ENCODE measurements around the gene ADD1.

ADD1 gene, protein sequence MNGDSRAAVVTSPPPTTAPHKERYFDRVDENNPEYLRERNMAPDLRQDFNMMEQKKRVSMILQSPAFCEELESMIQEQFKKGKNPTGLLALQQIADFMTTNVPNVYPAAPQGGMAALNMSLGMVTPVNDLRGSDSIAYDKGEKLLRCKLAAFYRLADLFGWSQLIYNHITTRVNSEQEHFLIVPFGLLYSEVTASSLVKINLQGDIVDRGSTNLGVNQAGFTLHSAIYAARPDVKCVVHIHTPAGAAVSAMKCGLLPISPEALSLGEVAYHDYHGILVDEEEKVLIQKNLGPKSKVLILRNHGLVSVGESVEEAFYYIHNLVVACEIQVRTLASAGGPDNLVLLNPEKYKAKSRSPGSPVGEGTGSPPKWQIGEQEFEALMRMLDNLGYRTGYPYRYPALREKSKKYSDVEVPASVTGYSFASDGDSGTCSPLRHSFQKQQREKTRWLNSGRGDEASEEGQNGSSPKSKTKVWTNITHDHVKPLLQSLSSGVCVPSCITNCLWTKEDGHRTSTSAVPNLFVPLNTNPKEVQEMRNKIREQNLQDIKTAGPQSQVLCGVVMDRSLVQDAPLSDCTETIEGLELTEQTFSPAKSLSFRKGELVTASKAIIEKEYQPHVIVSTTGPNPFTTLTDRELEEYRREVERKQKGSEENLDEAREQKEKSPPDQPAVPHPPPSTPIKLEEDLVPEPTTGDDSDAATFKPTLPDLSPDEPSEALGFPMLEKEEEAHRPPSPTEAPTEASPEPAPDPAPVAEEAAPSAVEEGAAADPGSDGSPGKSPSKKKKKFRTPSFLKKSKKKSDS

DNA sequence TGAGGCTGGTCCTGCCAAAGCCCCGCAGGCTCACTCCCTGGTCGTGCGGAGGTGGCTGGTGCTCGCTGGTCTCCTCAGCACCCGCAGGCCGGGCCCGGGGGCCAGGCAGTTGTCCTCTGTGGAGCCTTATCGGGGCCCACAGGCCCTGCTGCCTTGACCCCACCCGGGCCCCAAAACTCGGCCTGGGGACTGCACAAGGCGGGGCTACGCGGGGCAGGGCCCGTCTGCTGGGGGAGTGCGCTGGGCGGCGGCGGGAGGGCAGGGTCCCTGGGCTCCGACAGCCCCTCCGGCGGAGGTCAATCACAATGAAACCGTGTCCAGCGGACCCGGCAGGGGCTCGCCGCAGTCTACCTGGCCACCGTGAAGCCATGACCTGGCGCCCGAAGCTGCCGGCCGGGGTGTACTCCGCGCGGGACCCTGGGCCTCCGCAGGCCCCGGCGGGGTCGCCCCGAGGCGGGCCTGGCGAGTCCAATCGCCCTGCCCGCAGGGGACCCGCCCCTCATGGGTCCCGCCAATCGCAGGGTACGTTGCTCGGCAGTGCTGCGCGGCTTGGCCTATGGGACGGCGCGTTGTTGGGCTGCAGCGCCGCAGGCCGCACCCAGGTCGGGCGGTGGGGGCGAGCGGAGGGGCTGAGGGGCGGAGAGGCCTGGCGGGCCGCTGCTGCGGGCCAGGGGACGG, at the start of gene ADD1:
Gene ADD1, plus strand, starts transcription at position 582 of the 678 bp plus-strand sequence. CDS start 32,072 bp downstream, outside the sequence.
- DNase-seq: peak; percentile 97

DNA sequence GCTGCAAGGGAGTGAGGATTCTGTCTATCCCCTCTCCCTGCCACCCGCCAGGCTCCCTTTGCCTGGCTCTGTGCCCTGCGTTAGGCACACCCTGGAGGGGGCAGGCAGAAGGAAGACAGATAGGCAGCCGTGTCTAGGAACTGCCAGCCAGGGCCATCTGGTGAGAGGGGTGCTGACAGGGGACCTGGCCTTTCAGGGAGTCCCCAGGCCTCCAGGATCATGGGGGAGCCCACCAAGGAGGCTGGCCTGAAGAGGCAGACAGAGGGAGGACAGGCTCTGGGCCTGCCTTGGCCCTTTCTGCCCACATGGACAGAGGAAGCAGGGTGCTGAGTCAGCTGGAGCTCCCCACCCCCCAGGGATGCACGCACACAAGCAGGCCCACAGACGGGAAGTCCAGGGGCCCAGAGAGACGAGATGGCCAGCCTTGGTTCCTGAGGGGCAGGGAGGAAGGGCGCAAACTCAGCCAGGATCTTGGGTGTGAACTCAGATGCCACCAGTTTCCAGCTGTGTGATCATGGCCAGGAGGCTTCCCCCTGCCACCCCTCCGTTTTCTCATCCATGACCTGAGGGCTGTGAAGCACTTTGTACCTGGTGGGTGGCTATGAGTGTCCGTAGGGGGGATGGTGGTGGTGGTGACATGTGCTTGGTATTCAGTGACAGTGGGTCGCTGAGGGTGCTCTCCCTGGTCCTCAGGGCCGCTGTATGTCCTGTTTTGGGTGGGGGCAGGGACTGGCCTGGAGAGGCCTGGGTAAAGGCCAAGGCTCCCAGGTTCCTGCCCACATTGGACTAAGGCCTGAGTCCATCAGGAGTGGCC, 49.0 kb upstream of the ADD1 start:
- DNase-seq: no peak

DNA sequence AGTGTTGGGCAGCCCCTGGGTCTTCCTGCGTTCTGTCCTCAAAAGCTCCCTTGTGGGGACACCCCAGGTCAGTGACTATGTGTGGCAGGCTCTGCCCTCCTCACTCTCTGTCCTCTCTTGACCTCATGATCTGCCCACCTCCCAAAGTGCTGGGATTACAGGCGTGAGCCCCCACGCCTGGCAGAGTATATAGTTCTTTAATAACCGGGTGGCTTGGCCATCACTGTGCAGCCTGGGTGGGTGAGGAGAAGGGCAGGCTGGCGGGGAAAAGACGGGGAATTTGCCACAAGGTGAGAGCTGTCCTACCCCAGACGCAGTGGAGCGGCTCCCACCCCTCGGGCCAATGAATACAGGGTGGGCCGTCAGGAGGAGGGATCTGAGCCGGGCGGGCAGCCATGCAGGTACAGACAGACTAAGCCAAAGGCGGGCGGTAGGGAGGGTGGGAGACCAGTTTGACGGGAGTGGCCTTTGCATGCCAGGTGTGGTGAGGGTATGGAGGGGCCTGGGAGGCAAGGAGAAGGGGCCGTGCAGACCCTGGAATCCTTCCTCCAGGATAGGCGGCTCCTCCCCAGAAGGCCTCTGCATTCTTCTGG, 48.2 kb upstream of the ADD1 start:
- no peak for DNase-seq

DNA sequence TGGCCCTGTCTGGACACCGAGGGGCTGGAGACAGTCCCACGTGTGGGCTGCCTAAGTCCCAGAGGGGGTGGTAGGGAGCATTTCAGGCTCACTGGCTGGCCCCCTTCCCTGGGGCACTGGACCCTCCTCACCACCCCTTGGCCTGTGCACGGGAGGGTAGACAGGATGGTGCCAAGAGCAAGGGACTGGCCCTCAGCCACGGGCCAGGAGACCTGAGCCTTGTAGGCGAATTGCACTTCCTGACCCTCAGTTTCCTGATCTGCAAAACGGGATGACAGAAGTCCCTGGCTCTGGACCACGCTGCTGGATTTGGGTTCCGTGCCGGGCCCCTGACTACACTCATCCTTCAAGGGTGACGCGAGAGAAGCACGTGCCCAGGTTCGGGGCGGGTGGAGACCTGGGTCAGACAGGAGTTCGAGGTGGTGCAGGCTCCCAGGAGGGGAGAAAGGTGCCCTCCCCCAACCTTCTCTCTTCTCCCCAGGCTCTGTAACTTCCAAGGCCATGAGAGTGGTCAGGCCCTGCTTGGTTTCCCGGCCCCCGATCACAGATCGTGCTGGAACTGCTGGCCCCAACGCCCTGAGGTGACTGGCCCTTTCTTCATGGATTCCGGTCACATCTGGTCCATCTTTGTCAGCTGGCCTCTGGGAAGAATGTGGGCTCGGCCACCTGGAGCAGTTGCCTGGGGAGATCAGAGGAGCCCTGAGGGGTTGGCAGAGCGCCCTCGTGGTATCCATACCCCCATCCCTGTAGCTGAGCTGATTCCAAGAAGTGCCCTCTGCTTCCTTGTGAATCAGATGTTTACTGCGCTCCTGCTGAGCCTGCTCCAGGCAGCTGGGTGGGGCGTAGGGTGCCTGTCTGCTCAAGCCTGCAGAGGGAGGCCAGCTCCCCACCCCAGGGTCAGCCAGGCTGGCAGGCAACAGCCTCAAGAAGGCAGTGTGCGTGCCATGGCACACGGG, 47.5 kb upstream of the ADD1 start:
- no peak for DNase-seq

DNA sequence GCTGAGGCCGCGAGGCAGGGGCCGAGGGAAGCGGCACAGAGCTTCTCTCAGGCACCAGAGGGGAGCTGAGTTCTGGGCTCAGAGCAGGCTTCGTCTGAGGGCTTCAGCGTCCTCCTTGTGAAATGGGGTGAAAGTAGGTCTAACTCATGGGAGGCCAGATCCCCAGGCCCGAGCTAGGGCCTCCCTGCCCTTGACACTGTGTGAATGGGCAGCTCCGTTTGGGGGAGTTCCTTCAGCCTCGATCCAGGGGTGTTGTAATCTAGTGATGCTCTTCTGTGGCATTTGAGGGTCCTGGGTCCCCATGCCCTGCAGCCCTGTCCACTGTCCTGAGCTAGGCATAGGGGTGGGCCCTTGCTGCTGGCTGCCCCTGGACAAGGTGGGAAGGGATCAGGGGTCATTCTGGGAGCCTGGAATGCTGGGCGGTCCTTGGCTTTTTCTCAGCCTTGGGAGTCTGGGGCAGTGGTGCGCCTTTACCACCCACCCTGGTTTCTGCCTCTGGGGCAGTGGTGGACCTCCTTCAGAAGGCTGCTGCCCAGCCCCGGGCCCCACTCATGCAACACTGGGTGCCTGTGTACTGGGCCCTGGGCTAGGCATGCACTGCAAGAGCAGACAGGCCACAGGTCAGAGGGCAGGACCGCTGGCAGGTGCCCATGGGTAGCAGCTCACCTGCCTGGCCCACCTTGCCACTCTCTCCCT, 46.6 kb upstream of the ADD1 start:
- DNase-seq: no peak

DNA sequence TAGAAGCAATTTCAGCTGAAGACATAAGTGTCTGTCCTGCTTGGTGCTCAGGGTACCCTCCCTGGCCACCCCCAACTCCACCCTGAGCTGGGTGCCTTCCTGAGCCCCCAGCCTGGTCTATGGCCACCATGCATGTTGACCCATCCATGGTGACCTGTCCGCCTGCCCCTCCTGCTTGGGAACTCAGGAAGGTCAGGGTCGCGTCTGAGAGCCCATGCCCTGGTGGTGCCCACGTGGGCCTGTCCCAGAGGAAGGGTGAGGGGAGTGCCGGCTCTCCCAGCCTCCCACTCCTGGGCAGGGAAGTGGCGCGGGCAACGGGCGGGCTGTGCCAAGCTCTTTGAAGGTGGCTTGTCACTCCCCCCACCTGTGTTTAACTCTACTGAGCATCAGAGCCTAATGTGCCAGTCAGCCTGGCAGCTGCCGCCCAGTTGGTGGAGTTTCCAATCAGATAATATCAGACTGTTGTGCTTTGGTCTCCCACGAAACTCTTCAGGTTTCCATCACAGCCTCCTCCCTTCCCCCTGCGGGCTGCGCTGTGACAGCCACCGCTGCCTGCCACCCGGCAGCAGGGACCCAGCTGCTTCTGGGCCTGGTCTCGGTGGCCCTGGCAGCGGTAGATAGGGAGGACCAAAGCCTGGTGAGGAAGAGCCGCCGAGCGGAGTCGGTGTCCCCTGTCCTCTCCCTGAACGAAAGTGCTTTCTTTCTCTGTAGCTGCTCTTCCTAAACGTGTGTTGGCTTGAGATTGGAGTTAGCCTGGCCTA, 45.9 kb upstream of the ADD1 start:
- peak; percentile 72 for DNase-seq

DNA sequence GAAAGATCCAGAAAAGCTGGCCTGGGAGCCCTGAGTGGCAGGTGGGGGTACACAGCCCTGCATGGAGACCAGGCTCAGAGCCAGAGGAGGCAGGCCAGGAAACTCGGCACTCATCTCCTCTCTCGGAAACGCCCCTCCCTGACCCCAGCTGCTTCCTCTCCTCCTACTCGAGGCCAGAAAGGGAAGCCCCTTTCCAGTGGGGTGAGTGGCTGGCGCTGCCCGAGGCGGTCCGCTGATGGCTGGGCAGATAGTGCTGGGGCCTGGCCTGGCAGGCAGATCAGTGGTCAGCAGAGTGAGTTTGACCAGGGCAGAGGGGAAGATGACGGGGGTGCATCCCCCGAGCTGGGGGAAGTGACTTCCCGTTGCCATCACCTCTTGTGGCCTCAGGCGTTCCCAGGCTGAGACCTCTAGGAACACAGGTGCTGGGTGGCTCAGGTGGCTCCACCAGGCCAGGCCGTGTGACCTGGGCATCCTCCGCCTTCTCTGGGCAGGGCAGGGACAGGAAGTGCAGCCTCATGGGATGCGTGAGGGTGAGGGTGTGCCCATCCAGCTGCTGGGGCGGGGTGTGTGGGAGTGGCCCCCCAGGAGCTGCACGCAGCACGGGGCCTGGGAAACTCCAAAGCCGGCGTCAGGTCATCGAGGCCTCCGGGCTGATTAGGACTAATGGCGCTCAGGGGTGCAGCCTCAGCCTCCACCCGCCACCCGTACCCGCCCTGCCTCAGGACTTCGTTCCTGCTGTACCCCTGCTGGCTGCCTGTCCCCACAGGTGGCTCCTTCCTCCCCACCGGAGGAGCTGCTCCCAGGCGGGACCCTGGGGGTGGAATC, 45.0 kb upstream of the ADD1 start:
- DNase-seq: peak; percentile 62

DNA sequence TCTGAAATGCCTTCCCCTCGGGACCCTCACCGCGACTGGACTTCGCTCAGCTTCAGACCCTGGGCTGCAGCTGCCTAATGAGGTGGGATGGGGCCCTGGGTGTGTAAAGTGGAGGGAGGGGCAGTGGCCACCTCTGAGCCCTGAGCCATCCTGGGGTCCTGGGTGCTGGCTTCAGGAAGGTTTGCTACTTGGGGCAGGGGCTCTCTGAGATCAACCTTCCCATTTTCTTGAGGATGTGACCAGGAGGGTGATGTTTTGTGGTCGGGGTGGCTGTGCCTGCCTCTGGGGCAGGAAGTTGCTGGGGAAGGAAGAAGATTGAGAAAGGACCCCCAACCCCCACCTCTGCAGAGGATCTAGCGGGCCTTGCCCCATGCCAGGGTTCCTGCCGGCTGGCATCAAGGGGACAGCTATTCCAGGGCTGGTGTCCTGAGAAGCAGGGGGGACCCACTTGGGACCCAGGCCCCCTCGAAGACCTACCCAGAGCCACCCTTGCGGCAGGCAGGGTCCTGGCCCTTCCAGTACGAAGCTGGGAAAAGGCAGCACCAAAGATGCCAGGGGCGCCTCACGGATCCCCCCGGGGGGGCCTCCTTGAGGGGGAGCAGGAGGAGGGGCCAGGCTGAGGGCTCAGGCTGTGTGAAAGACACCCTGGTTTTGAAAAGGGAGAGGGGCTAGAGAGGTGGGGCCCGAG, 44.3 kb upstream of the ADD1 start:
- DNase-seq: no peak

DNA sequence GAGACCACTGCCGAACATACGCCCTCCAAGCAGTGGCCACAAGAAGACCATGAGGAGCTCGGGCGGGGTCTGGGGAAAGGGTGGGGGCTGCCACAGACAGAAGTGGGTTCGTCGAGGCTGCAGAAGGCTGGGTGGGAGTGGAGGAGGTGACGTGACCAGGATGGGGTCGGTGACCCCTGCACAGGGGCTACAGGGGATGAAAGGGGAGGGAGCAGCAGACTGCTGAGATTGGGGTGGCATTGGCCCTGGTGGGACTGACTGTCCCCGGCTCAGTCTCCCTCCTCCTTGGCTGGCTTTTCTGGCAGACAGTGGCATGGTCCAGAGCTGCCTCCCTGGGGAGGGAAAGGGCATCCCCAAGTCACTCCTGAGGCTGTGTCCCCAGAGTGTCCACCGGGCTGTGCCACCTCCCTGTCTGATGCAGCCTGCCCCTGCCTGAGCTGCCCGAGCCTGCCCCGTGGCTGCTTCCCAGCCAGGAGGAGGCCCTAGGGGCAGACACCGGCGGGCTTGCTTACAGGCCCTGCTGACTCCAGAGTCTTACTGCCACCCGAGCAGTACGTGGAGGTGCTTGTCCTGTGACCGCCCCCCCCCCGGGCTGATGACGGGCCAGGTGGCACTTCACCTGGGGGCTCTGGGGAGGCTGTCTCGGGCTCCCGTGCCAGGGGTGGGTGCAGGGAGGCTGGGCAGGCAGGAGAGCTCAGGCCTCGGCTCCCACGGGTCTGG, 43.5 kb upstream of the ADD1 start:
- DNase-seq: no peak

DNA sequence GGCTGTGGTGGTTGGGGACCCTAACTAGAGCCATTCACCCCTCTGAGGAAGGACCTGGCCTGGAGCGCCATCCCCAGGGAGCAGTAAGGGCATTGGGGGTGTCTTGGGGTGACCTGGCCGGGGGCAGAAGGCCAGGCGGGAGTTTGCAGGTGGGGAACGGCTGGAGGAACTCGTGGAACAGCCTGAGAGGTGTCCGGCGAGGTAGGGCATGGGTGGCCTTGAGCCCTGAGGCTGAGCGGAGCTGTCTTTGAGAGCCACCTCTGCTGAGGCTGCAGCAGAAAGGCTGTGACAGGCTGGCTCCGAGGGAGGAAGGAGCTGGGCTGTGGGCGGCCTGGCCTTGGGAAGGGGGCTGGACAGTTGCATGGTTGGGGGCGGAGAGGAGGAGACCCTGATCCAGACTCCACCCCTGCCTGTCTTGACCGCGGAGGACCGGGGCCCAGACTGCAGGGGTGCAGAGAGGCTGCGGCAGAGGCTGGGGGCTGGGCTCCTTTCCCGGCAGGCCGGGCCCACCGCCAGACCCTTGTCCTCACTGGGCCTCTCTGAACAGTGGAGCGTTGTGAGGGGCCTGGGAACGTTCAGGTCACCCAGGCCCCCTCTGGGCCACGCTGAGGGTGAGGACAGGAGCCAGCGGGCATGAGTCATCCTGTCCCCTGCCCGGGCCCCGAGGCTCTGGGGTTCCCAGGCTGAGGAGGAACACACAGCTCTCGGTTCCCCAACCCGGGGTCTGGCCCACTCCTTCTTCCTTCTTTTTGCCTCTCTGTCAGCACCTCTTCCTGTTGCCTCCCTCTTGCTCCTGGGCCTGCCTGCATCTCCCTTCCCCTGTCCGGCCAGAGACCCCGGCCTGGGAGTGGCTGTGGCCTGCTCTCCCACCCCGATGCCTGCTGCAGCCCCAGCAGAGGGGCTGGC, 42.7 kb upstream of the ADD1 start:
- peak; percentile 43 for DNase-seq

DNA sequence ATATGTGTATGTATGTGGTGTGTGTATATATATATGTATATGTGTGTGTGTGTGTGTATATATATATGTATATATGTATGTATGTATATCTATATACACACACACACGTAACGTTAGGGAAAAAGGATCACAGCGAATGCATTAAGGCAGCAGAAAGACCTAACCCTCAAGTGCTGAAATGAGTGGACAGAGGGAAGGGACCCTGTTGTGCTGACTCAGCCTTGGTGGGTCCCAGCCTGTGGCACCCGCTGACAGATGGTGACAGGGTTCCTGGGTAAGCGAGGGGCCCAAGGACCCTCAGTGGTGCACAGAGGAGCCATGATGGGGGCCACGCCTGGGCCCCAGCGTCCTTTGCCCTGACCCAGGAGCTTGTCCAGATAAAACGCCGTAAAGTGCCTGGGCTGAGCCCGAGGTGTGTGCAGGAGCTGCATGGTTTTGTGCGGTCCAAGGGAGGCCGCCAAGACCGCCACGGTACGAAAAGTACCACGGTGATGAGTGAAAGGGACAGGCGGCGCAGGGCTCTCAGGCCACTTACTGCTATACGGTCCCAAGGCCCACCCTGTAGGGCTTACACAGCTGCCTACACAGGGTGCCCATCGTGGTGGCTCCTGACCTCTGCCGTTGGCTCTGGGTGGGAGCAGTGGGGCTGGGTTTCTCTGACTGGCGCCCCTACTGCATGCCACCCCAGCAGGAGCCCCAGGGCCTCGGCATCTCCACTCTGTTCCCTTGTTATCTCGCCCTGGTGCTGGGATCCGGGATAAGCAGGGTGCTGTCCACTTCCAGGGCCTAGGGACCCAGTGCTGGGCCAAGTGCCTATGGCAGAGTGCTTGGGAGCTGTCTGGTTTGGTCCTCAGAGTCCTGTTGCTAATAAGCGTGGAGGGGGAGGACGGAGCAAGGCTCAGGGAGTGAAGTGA, 40.8 kb upstream of the ADD1 start:
- DNase-seq: no peak

DNA sequence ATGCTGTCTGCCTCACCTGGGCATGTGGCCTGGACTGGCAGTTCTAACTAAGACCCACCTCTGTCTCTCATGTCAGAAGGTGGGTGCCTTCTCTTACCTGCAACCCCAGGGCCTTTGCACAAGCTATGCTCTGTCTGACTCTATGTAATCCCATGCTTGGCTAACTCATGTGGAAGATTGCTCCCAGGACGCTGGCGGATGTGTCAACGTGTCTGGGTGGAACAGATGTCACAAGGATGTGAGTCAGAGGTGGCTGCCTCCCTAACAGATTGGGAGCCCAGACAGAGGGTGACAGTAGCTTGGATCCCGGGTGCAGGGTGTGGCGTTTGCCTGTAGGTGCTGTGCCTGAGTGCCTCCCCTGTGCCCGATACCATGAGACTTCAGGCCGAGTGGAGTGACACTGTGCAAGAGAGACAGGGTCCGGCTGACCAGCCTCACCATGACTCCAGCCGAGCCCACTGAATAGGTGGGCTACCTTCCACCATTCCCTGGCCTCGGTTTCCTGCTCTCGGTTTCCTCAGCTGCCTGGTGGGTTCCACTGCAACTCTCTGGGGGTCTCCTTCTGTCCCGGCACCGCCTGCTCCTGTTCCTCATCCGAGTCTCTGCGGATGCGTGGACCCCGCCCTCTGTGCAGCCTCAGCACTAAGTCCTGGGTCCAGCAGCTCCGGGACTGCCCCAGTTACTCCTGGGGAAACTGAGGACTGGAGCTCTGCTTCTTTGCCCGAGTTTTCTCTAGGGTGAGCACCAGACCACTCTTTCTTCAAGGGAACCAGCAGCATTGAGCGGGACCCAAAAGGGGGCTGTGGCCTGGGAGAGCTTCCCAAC, 39.8 kb upstream of the ADD1 start:
- no peak for DNase-seq

DNA sequence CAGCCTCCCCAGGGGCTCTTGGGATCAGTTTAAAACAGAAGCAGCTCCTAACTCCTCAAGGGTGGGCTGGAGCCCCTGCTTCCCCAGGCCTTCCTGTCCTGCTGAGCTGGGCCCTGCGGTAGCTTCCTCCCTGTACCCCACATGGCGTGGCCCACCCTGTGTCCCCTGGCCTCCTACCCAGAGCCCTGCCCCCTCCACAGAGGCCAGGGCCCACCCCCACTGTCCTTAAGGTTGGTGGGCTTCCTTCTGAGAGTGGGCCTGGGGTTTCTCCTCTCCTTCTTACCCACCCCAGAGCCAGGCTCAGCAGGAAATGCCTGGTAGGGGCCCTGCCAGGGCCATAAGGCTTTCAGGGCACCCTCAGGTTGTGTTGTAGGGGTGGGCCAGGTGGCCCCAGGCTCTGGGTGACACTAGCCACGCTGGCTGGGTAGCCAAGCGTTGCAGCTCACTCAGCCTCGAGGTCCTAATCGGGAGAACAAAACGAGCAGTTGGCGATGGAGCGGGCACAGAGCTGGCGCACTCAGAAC, 39.1 kb upstream of the ADD1 start:
- no peak for DNase-seq

DNA sequence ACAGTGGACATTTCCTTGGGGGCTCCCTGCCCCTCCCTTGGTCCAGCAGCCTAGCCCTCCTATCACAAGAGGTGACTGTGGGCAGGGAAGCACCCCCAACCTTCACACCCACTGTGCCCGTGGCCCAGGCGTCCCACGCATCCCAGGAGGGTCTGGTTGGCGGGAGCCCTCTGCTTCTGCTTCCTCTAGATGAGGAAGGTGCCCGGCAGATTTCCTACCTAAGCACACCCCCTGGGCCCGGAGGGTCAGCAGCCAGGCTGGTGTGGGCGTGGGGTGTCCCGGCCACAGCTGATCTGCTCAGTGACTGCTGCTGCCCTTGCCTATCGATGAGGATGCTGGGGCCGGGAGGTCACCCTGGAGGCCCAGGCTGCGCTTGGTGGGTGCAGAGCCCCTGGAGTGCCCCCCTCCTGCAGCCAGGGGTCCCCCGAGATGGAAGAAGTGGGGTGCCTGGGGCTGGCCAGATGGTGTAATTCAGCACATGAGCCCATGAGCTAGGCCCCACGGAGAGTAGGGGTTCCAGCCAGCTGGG, 38.6 kb upstream of the ADD1 start:
- no peak for DNase-seq
